Keratinocyte (primary cell): ENCODE results near the gene TTC28. TPM values are rescaled to one million over a fixed set of nuclear protein-coding genes. Genes with fewer than 3 reads are reported as not detected.

ENCODE experiments used
- DNase-seq: peaks from one replicate; pipeline ENCODE4 v3.0.0-alpha.2; 2011; ENCODE audit warnings: low read depth, missing footprints, low spot score
- FAIRE-seq: peaks from 2 replicates; lab custom pipeline; 2011; peaks lifted over from hg19 to GRCh38; lab: Jason Lieb, UNC
- H2AFZ ChIP-seq: 2 replicates; pipeline ENCODE4 v1.6.0; 2012; ENCODE audit warnings: low read length, control low read depth, inconsistent platforms; ENCODE audit not compliant: control insufficient read depth
- H3K27ac ChIP-seq: 2 replicates; pipeline ENCODE4 v1.5.1; 2011; ENCODE audit warnings: low read length; ENCODE audit not compliant: control insufficient read depth, insufficient read depth
- H3K27me3 ChIP-seq: 3 replicates; pipeline ENCODE4 v1.6.0; 2011; ENCODE audit warnings: low read length; ENCODE audit not compliant: control insufficient read depth, insufficient read depth; ENCODE audit errors: extremely low read depth
- H3K36me3 ChIP-seq, 2 experiments: 2 replicates in 1 of 2; 3 replicates in 1 of 2; pipeline ENCODE4 v1.5.1; 2011; ENCODE audit warnings: low read length in 2 of 2, mild to moderate bottlenecking in 1 of 2; ENCODE audit not compliant: control insufficient read depth in 2 of 2, insufficient read depth in 2 of 2; ENCODE audit errors: extremely low read depth in 1 of 2
- H3K4me1 ChIP-seq: 3 replicates; pipeline ENCODE4 v1.5.1; 2011; ENCODE audit warnings: low read length; ENCODE audit not compliant: control insufficient read depth, insufficient read depth; ENCODE audit errors: extremely low read depth
- H3K4me2 ChIP-seq: 3 replicates; pipeline ENCODE4 v1.6.0; 2011; ENCODE audit warnings: low read depth, low read length; ENCODE audit not compliant: control insufficient read depth, insufficient read depth; ENCODE audit errors: extremely low read depth
- H3K4me3 ChIP-seq, 3 experiments: fragments of 200-600 bp in 1 of 3; sonication (generic) in 1 of 3; 2 replicates in 2 of 3; 3 replicates in 1 of 3; pipeline ENCODE4 v1.5.1; 2011 to 2016; ENCODE audit warnings: low read length in 3 of 3, mild to moderate bottlenecking in 3 of 3, control low read depth in 2 of 3, inconsistent platforms in 1 of 3, low read depth in 1 of 3, mixed read lengths in 1 of 3, mixed run types in 1 of 3, moderate library complexity in 1 of 3; ENCODE audit not compliant: control insufficient read depth in 2 of 3, insufficient read depth in 2 of 3; ENCODE audit errors: extremely low read depth in 1 of 3
- H3K79me2 ChIP-seq: 2 replicates; pipeline ENCODE4 v1.6.0; 2012; ENCODE audit warnings: low read length; ENCODE audit not compliant: control insufficient read depth, insufficient read depth
- H3K9ac ChIP-seq: 3 replicates; pipeline ENCODE4 v1.6.0; 2011; ENCODE audit warnings: low read length; ENCODE audit not compliant: control insufficient read depth, insufficient read depth; ENCODE audit errors: extremely low read depth
- H3K9me1 ChIP-seq: 3 replicates; pipeline ENCODE4 v1.6.0; 2011; ENCODE audit warnings: low read length; ENCODE audit not compliant: control insufficient read depth, insufficient read depth; ENCODE audit errors: extremely low read depth
- H3K9me3 ChIP-seq: 2 replicates; pipeline ENCODE4 v1.5.1; 2012; ENCODE audit warnings: low read depth, low read length; ENCODE audit not compliant: control insufficient read depth
- H4K20me1 ChIP-seq: 3 replicates; pipeline ENCODE4 v1.6.0; 2011; ENCODE audit warnings: low read length; ENCODE audit not compliant: control insufficient read depth, insufficient read depth; ENCODE audit errors: extremely low read depth
- EZH2 ChIP-seq: IDR thresholded peaks from one replicate; pipeline ENCODE4 v1.6.1; 2012; ENCODE audit warnings: inconsistent platforms, mild to moderate bottlenecking, low read length, moderate library complexity
- dilution Hi-C: fragments of 300-500 bp; cut with MboI; formaldehyde crosslinking; loops from one replicate; pipeline ENCODE4 v1.7.0; 2020; ENCODE audit warnings: low sequenced_read_pairs; ENCODE audit not compliant: extremely low pct_ligation_motif_present
- polyA plus RNA-seq, 5 experiments: library from polyadenylated mRNA; depleted of rRNA in 3 of 5; stranded (reverse) in 3 of 5; stranded (forward) in 1 of 5; unstranded in 1 of 5; fragments of >200 nt; gene quantifications; 1 replicate in 1 of 5; 2 replicates in 3 of 5; 3 replicates in 1 of 5; pipeline versions ENCODE4 v1.2.1 to v1.2.3, GENCODE V29; 2011 to 2012; ENCODE audit warnings: missing spikeins in 2 of 5, low read depth in 1 of 5, low replicate concordance in 1 of 5
- TF ChIP-seq, protein P1 (sequence below), 3 experiments: IDR thresholded peaks in 1 of 3; conservative IDR thresholded peaks in 1 of 3; optimal IDR thresholded peaks in 1 of 3; 2 replicates in 2 of 3; 3 replicates in 1 of 3; pipeline versions ENCODE3 to v1.5.1; 2011; ENCODE audit warnings: low read length in 3 of 3, mild to moderate bottlenecking in 3 of 3, moderate library complexity in 2 of 3, control low read depth in 1 of 3, inconsistent platforms in 1 of 3; ENCODE audit not compliant: insufficient read depth in 2 of 3; ENCODE audit errors: extremely low read depth in 1 of 3

Gene TTC28
- polyA plus RNA-seq, 1 donor (not counting 4 experiments of a cell fraction or from before 2014, with no cell fraction given), result 0.66 TPM

DNA sequence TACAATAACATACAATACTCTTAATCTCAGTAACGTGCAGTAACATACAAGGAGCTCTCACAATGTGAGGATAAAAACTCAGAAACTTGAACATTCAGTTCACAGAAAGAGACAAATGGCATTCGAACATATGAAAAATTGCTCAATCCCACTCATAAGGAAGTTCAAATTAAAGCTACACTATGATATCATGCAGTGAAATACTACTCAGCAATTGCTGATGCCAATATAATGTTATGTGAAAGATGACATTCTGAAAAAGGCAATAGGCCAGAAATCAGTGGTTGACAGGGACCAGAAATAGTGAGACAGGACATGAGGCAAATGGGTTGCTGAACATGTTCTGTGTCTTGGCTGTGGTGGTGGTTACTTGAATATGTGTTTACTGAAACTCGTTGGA lies 726.9 kb downstream of the TTC28 start:
- dilution Hi-C loops, result no loop called here
- no peak for FAIRE-seq
- Histone ChIP-seq H3K9me1 (no peaks in the 10 kb centered on the region), H3K27me3 (no peaks in the 10 kb centered on the region), H3K27ac (no peak overlapping the region), H3K9ac (no peak overlapping the region), H3K9me3 (no peaks in the 10 kb centered on the region), H3K79me2 (no peaks in the 10 kb centered on the region), H4K20me1 (no peaks in the 10 kb centered on the region), H2AFZ (no peak overlapping the region), H3K4me1 (no peaks in the 10 kb centered on the region), H3K36me3 (no peaks in the 10 kb centered on the region), H3K4me3 (no peak overlapping the region), H3K4me2 (no peak overlapping the region)
- no peak for DNase-seq
- TF ChIP-seq EZH2, result no peak
- TF ChIP-seq, protein P1, sequence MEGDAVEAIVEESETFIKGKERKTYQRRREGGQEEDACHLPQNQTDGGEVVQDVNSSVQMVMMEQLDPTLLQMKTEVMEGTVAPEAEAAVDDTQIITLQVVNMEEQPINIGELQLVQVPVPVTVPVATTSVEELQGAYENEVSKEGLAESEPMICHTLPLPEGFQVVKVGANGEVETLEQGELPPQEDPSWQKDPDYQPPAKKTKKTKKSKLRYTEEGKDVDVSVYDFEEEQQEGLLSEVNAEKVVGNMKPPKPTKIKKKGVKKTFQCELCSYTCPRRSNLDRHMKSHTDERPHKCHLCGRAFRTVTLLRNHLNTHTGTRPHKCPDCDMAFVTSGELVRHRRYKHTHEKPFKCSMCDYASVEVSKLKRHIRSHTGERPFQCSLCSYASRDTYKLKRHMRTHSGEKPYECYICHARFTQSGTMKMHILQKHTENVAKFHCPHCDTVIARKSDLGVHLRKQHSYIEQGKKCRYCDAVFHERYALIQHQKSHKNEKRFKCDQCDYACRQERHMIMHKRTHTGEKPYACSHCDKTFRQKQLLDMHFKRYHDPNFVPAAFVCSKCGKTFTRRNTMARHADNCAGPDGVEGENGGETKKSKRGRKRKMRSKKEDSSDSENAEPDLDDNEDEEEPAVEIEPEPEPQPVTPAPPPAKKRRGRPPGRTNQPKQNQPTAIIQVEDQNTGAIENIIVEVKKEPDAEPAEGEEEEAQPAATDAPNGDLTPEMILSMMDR (optimal IDR thresholded peaks at IDR 0.05 in 1 of 3, IDR thresholded peaks at IDR 0.05 in 1 of 3, conservative IDR thresholded peaks at IDR 0.05 in 1 of 3; ENCODE audit: extremely low read depth in 1 of 3, insufficient read depth in 2 of 3, low read length in 3 of 3), result no peak

DNA sequence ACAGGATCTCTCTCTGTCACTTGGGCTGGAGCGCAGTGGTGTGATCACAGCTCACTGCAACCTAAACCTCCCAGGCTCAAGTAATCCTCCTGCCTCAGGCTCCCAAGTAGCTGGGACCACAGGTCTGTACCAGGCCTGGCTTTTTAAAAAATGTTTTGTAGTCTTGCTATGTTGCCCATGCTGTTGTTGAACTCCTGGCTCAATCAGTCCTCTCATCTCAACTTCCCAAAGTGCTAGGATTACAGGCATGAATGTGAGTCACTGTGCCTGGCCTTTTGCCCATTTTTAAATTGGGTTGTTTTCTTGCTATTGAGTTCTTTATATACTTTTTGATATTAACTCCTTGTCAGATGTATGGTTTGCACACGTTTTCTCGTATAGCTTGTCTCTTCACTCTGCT lies 727.5 kb downstream of the TTC28 start:
- Histone ChIP-seq H3K4me2 (no peak overlapping the region), H3K79me2 (no peaks in the 10 kb centered on the region), H4K20me1 (no peaks in the 10 kb centered on the region), H3K4me3 (no peak overlapping the region), H3K27me3 (no peaks in the 10 kb centered on the region), H3K27ac (no peak overlapping the region), H3K9ac (no peak overlapping the region), H3K9me3 (no peaks in the 10 kb centered on the region), H3K4me1 (no peaks in the 10 kb centered on the region), H3K9me1 (no peaks in the 10 kb centered on the region), H3K36me3 (no peaks in the 10 kb centered on the region), H2AFZ (no peak overlapping the region)
- TF ChIP-seq EZH2, result no peak
- TF ChIP-seq, protein P1 (optimal IDR thresholded peaks at IDR 0.05 in 1 of 3, IDR thresholded peaks at IDR 0.05 in 1 of 3, conservative IDR thresholded peaks at IDR 0.05 in 1 of 3; ENCODE audit: extremely low read depth in 1 of 3, insufficient read depth in 2 of 3, low read length in 3 of 3), result no peak
- DNase-seq, result no peak
- no peak for FAIRE-seq
- dilution Hi-C loops, result no loop called here
